ENCODE measurements around the gene BCAN. TPM values are rescaled to one million over a fixed set of nuclear protein-coding genes. Genes with fewer than 3 reads are reported as not detected.

BCAN gene
- total and polyA plus RNA-seq, 2 of the 8 experiments (the other 6 are each of a cell fraction or from before 2014, with no cell fraction given): 4.5 to 24.0 TPM

DNA sequence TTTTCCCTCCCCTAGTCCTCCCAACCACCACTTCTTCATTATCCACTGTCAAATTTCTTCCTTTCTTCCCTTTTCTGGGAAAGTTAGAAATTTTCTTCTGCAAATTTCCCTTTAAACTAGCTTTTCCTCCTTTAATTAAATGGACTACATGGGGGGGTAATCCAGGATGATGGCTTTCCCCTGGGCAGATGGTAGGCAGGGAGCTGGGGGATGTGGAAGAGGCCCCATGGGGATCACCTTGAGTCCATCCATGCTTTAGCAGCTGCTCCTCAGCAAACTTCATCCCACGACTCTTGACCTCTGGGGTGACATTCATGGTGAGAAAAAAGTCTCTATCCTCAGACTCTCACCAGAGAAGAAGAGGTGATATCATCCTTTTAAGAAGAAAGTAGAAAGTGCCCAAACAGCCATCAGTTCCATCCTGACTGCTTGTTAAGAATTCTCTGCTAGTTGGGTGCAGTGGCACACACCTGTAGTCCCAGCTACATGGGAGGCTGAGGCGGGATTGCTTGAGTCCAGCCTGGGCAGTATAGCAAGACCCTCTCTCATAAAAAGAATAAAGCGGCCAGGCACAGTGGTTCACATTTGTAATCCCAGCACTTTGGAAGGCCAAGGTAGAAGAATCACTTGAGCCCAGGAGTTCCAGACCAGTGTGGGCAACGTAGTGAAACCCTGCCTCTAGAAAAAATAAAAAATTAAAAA is 43.0 kb upstream of the BCAN start:
- Histone ChIP-seq H3K9ac (replicated peaks in 1 of 4; ENCODE audit: extremely low read depth in 1 of 4, low read depth in 3 of 4, low read length in 3 of 4) (no peak overlapping the region), H3K27me3 (replicated peaks in 1 of 4; ENCODE audit: control insufficient read depth in 3 of 4, extremely low read depth in 1 of 4, insufficient read depth in 3 of 4, low read length in 3 of 4) (no peaks in the 10 kb centered on the region), H4K91ac (replicated peaks; ENCODE audit: insufficient read length, low read length) (no peak overlapping the region), H4K20me1 (replicated peaks in 1 of 2; ENCODE audit: control insufficient read depth in 1 of 2, insufficient read depth in 2 of 2, low read length in 2 of 2) (peaks cover 0 to 3% of the 10 kb centered on the region in 2 experiments), H2BK120ac (replicated peaks; ENCODE audit: low read depth, low read length) (no peak overlapping the region), H2AK5ac (ENCODE audit: low read depth, low read length) (no peak overlapping the region), H3K79me2 (ENCODE audit: control insufficient read depth in 1 of 2, insufficient read depth in 2 of 2, low read length in 2 of 2) (peaks cover 3 to 19% of the 10 kb centered on the region in 2 experiments), H2BK5ac (ENCODE audit: low read depth, low read length) (no peak overlapping the region), H3K4me2 (ENCODE audit: insufficient read depth in 1 of 2, low read depth in 2 of 2, low read length in 2 of 2) (no peak overlapping the region), H3K4me1 (replicated peaks in 1 of 4; ENCODE audit: control insufficient read depth in 3 of 4, insufficient read depth in 4 of 4, low read length in 3 of 4) (peaks cover 0 to 8% (median 3%) of the 10 kb centered on the region in 4 experiments; a peak in 5 of 7 replicates), H2BK12ac (ENCODE audit: low read depth, low read length) (no peak overlapping the region), H3K23me2 (ENCODE audit: low read depth, low read length) (peaks cover 5% of the 10 kb centered on the region; the same call in 1 of the 2 replicates), H3K18ac (ENCODE audit: extremely low read depth, low read length) (no peak overlapping the region), H4K8ac (ENCODE audit: extremely low read depth, insufficient read depth, low read length) (no peak overlapping the region; the same call in 1 of the 2 replicates), H3K56ac (replicated peaks; ENCODE audit: insufficient read length, low read depth, low read length) (no peak overlapping the region), H3K4ac (replicated peaks; ENCODE audit: insufficient read length, low read depth, low read length) (no peak overlapping the region), H4K5ac (ENCODE audit: insufficient read length, low read depth, low read length) (no peak overlapping the region), H3K9me3 (ENCODE audit: insufficient read depth in 2 of 2, low read depth in 1 of 2, low read length in 1 of 2) (no peaks in the 10 kb centered on the region), H3K27ac (ENCODE audit: low read depth, low read length) (no peak overlapping the region), H3K23ac (ENCODE audit: insufficient read length) (no peak overlapping the region), H3K14ac (ENCODE audit: insufficient read length) (no peak overlapping the region), H2BK15ac (ENCODE audit: low read length) (no peak overlapping the region), H2AFZ (ENCODE audit: low read length) (no peak overlapping the region), H2BK20ac (ENCODE audit: low read length) (no peak overlapping the region), H3K79me1 (ENCODE audit: low read depth, low read length) (peaks cover 2% of the 10 kb centered on the region; the same call in 1 of the 2 replicates), H3K4me3 (ENCODE audit: extremely low read depth in 1 of 4, insufficient read depth in 2 of 4, low read depth in 3 of 4, low read length in 4 of 4) (no peak overlapping the region), H3K36me3 (ENCODE audit: control insufficient read depth in 2 of 4, insufficient read depth in 4 of 4, low read length in 3 of 4) (peaks cover 19 to 48% (median 42%) of the 10 kb centered on the region in 4 experiments)
- POLR2A ChIA-PET (ENCODE audit: partially characterized antibody): interaction anchor here (1.0 to 6.6 kb wide), 10 partner anchors 6 to 142 kb away, joined by 3 to 66 read pairs (median 4); partner anchors contain the start of gene NAXE
- FAIRE-seq (no peak), DNase-seq (ENCODE audit: low read depth in 1 of 2, low spot score in 2 of 2) (no peak)
- WGBS, 2 experiments (ENCODE audit: extremely low coverage in 1 of 2, insufficient coverage in 1 of 2, insufficient read length in 1 of 2, insufficient replicate concordance in 2 of 2, low coverage in 1 of 2, low lambda C conversion rate in 2 of 2, missing lambda C conversion rate in 1 of 2): 94% methylated on average over 4 of the region's 4 CpGs; no CpG with 5 or more reads in 1 of the 2 experiments
- CTCF ChIA-PET (ENCODE audit: partially characterized antibody): interaction anchor here (0.8 to 4.0 kb wide), 7 partner anchors 10 to 22 kb away, joined by 3 to 30 read pairs (median 3); no protein-coding TSS in a partner anchor
- no peak for TF ChIP-seq TAF1 (IDR thresholded peaks at IDR 0.05; ENCODE audit: low read depth, low read length)
- no peak for TF ChIP-seq SAP30 (IDR thresholded peaks at IDR 0.05; ENCODE audit: insufficient read depth, insufficient replicate concordance, low read length)
- no peak for TF ChIP-seq RNF2 (IDR thresholded peaks at IDR 0.05; ENCODE audit: borderline replicate concordance, low read depth, low read length, missing control alignments, poor library complexity, severe bottlenecking)
- no peak for TF ChIP-seq BCL11A (IDR thresholded peaks at IDR 0.05; ENCODE audit: low read depth in 2 of 2, low read length in 2 of 2)
- TF ChIP-seq YY1 (IDR thresholded peaks at IDR 0.05; ENCODE audit: low read depth, low read length): no peak
- no peak for TF ChIP-seq TCF12 (IDR thresholded peaks at IDR 0.05; ENCODE audit: low read depth, low read length)
- TF ChIP-seq, protein P1, sequence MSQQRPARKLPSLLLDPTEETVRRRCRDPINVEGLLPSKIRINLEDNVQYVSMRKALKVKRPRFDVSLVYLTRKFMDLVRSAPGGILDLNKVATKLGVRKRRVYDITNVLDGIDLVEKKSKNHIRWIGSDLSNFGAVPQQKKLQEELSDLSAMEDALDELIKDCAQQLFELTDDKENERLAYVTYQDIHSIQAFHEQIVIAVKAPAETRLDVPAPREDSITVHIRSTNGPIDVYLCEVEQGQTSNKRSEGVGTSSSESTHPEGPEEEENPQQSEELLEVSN (IDR thresholded peaks at IDR 0.05): no peak
- no peak for TF ChIP-seq PHF8 (conservative IDR thresholded peaks at IDR 0.05; ENCODE audit: low read depth, low read length)
- TF ChIP-seq GABPA (IDR thresholded peaks at IDR 0.05; ENCODE audit: borderline replicate concordance, insufficient read depth, low read length): no peak
- no peak for TF ChIP-seq NRF1 (IDR thresholded peaks at IDR 0.05; ENCODE audit: low read depth, low read length)
- no peak for TF ChIP-seq KDM5A (IDR thresholded peaks at IDR 0.05; ENCODE audit: low read length)

Measured in H1 (cell line).